ENCODE data around the gene DLG2. TPM values are rescaled to one million over a fixed set of nuclear protein-coding genes. Genes with fewer than 3 reads are reported as not detected.

The DLG2 gene
- polyA plus RNA-seq, 4 donors, result 6.8 to 14.7 (median 13.2) TPM

DNA sequence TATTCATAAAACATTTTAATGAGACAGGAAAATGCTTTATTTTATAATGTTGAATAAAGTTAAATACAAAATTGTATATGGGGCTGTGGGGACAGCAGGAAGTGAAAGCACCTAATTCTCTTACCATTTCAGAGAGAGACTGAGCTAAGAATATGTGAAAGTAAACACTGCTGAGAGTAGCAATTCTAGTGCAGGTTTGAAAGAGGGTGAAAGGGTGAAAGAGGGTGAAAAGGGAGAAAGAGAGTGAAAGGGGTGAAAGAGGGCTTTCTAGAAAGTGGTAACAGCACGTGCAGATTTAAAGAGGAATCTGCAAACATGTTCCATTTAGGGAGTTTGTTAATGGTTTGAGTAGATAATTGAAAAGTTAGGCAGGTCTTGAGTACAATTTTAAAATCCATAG is 1689.0 kb downstream of the DLG2 start:
- DNase-seq (ENCODE audit: low read depth in 4 of 4, low spot score in 3 of 4), result no peak

- DNase-seq (ENCODE audit: low read depth in 4 of 4, low spot score in 3 of 4), result no peak
Measured at GRCh38 chr11:83933008-83933407, 1694.1 kb downstream of the DLG2 start.

- DNase-seq (ENCODE audit: low read depth in 4 of 4, low spot score in 3 of 4), result no peak
Measured at GRCh38 chr11:83927422-83927821, 1699.7 kb downstream of the DLG2 start.

DNA sequence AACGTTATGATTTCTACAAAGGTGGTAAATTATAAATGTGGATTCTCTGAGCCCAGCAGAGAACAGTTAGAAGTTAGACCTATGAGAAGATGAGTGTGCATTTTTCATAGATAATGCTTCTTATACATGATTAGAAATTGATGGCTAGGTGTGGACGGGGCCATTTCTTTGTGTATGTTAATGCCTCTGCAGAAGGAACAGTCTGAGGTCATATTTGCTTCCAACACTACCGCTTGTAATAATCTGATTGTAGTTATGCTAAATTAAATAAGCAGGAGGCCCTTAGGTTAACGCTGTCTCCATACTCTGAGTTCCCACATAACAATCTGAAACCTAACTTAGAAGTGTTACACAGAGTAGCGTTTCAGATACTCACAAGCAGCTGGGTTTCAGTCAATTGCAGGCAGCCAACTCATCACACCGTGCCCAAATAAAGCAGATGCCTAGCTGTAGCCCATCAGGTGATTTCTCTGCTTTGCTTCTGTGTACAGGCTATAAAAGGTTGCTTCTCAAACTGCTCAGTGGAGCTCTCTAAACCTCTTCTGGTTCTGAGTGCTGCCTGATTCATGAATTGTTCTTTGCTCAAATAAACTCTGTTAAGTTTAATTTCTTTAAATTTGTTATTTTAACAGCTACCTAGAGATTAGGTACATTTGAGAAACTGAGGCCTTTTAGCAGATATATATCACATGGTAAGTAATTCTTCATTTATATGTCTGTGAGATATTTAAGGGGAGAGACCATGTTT is 1702.2 kb downstream of the DLG2 start:
- DNase-seq (ENCODE audit: low read depth in 4 of 4, low spot score in 3 of 4), result no peak

DNA sequence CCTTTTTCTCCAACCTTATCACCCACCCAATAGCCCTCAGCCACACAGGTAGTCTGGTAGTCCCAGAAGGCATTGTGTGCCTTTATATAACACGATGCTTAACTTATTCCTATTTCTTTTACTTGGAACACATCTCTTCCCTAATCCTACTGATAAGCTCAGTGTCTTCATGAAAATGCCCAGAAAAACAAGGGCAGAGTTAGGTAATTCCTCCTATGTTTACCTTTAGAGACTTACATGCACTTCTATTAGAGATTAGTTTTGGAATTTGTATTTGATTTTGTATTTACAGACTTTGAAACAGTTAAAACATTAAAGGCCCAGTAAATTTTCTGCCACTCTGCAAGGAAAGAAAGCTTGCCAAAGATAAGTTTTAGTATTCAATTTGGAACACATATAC is 1703.2 kb downstream of the DLG2 start:
- DNase-seq (ENCODE audit: low read depth in 4 of 4, low spot score in 3 of 4), result no peak

DNA sequence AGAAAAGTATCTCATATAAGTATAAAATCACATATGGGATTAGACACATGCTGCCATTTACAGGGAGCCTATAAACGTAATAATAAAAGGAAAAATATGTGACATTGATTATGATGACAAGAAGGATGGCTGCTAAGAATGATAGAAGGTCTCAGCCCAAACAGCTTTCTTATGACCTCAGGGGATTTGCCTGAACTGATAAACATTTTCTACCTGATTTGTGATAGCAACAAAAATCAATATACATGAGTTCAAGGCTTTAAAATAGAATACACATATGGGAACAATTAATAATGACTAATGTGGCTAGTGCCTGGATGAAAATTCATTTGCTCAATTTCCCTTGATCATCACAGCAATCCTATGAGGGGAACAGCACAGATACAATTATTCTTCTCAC is 1704.2 kb downstream of the DLG2 start:
- no peak for DNase-seq (ENCODE audit: low read depth in 4 of 4, low spot score in 3 of 4)

- no peak for DNase-seq (ENCODE audit: low read depth in 4 of 4, low spot score in 3 of 4)
Measured at GRCh38 chr11:83922318-83922717, 1704.8 kb downstream of the DLG2 start.

GRCh38 chr11:83921447-83922192 is 1705.5 kb downstream of the DLG2 start:
- DNase-seq (ENCODE audit: low read depth in 4 of 4, low spot score in 3 of 4), result no peak

- DNase-seq (ENCODE audit: low read depth in 4 of 4, low spot score in 3 of 4), result no peak
Measured at GRCh38 chr11:83918476-83918875, 1708.7 kb downstream of the DLG2 start.

DNA sequence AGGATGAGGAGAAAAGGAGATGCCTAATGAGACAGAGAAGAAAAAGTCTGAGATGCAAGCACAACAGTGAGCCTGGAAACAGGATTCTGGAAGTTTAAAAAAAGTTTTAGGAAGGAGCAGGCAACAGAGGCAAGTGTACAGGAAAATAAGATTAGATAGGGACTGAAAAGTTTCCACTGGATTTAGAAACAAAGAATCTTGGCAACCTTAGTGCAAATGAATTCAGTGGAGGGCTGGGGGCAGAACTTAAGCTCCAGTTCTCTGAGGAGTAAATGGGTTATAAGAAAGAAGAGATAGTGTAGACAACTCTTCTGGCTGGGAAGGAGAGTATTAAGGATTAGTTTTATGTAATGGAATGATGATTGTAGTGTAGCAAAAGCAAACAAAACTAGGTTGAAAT is 1712.1 kb downstream of the DLG2 start:
- no peak for DNase-seq (ENCODE audit: low read depth in 4 of 4, low spot score in 3 of 4)

DNA sequence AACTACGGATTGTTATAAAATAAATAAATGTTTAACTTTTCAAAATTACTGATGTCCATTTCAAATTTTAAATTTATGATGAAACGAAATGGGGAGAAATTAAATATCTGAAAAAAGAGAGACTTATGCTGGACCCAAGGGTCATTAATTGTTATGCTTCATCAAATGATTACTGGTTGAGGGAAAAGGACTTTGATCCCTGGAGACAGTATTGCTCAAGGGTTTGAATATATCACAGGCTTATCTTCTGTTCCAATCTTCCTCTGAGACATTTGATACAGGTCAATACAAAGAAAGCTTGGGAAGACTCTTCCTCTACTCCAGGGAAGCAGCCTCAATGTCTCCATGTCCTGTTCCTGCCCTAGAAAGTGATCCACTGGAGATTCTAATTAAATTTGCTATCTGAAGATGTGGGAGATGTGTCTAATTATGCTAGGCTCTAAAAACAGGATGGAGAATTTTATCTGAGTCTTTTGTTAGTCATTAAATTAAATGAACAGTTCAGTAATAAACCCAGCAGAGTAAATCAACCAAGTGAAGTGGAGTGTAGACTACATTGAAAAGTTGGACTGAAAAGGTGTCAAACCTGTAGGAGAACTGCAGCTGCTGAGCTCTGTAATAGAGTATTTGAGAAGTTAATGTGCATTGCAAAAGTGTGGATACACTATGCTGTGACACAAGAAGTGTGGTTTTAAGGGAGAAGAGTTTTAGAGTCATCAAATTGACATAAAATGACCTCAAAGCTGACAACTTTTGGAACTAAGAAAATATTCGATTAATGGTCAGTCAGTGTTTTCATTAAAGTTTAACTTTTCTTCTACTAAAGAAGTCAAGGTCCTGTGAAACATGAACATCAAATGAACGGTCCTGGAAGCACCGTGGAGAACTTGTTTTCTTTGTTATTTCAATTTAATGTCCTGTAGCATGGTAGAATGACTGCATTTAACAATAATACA is 1717.3 kb downstream of the DLG2 start:
- DNase-seq (ENCODE audit: low read depth in 4 of 4, low spot score in 3 of 4), result no peak

DNA sequence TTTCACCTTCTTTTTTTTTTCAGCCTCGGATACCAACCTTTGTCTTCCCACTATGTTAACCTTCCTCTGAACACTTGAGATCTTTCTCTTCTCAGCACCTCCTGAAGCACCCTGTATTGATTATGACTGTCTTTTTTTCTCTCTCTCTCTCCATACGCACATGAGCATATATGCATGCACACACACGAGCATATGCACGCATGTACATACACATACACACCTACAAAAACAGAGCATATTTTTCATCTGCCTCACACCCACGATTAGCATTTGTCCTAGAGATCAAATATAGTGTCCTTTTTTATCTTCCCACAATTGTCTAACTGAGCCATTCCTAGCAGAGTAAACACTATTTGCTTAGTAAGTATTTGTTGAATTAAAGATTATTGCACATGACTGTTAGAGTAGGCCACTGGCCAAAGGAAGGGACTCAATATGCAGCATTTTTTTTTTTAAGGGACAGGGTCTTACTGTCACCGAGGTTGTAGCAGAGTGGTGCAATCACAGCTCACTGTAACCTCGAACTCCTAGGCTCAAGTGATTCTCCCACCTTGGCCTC is 1718.8 kb downstream of the DLG2 start:
- no peak for DNase-seq (ENCODE audit: low read depth in 4 of 4, low spot score in 3 of 4)

DNA sequence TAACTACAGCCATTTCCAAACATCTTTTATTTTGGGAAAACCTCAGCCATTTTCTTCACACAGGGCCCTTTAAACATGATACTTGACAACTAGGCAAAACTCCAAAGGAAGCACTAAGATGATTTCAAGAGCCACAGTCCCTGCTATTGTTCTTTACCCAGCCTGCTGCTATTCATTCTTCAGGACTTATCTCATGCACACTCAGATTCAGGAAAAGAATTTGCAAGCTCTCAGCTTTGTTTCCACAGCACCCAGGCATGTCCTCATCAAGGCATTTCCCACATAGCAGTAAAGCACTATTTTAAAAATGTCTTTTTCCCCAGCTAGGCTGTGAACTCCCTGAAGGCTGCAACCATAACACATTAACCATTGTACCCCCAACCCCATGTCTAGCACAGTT is 1731.6 kb downstream of the DLG2 start:
- DNase-seq (ENCODE audit: low read depth in 4 of 4, low spot score in 3 of 4), result no peak

DNA sequence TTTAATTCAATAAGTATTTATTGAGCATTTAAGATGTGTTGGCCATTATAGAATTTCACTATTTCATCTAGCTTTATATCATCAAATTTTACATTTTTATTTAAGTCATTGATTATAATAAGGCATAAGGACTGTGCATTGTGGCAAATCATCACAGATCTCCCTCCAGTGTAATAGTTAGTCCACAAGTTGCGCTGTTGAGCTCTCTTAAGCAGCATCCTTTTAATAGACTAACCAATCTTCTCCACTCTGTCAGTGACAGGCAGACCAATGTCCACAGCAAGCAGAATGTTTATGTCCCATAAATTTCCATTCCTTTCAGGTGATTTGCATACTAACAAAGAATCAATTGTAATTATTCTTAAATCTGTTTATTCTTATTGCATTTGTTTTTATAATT is 1745.7 kb downstream of the DLG2 start:
- DNase-seq (ENCODE audit: low read depth in 4 of 4, low spot score in 3 of 4), result no peak

GRCh38 chr11:83871054-83871453 is 1756.1 kb downstream of the DLG2 start:
- no peak for DNase-seq (ENCODE audit: low read depth in 4 of 4, low spot score in 3 of 4)

GRCh38 chr11:83866655-83867054 is 1760.5 kb downstream of the DLG2 start:
- DNase-seq (ENCODE audit: low read depth in 4 of 4, low spot score in 3 of 4), result no peak

GRCh38 chr11:83865636-83866461 is 1761.3 kb downstream of the DLG2 start:
- no peak for DNase-seq (ENCODE audit: low read depth in 4 of 4, low spot score in 3 of 4)

DNA sequence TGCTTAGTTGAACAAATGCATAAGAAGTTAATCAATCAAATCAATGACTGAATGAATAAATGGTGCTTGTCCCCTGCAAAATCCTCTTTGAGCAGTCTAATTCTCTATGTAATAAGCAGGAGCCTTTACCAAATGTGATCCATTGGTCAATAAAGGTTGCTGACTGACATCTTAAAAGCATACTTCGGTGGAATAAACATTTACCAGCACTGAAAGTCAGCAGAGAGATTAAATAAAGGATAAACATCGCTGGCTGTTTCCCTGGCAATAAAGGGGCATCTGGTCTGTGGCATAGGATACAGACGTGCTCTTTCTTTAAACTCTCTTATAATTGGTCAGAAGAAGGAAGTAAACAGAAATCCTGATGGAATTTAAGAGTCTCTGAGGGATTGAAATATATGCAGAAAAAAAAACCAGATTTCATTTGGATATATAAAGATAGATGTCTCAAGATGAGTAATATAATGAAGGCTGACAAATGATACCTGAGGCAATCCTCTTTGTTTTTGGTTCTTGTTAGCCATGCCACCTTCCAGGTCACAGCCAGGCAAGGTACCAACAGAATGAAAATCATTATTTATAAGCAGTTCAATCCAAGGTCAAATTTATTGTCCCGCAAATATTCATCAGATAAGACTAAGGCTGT is 1762.6 kb downstream of the DLG2 start:
- no peak for DNase-seq (ENCODE audit: low read depth in 4 of 4, low spot score in 3 of 4)

DNA sequence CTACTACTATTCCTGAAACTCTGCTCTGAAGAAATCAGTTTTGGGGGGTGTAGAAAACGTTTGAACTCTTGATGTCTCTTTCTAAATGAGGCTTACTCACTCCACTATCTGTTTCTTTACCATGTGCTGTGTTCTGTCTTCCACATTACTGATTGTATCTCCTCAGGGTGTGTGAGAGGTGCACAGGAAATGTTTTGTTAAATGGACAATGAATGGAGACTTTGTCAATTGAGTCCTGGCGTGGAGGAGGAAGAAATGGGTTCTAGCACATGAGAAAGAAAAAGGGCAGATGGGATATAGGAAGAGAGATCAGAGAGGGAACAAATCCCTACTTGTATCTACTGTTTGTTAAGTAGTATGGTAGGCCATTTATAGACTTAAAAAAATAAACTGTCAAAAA is 1763.9 kb downstream of the DLG2 start:
- no peak for DNase-seq (ENCODE audit: low read depth in 4 of 4, low spot score in 3 of 4)
